HL-60 (cell line): ENCODE measurements around the gene CXorf49.
"Not testable (repeated sequence)": the region's sequence is repeated elsewhere in the genome, so short reads cannot be mapped to it uniquely, and the experiment has no call there.

Experiments
- POLR2AphosphoS5 ChIP-seq: IDR thresholded peaks from 2 replicates; pipeline ENCODE4 v1.6.1; 2012; ENCODE audit warnings: low read depth
- TF ChIP-seq, protein P1 (sequence below): IDR thresholded peaks from one replicate; pipeline ENCODE4 v1.5.1; 2011; ENCODE audit warnings: low read length, control low read depth, inconsistent platforms; ENCODE audit not compliant: insufficient read depth
- TF ChIP-seq, protein P2 (sequence below): IDR thresholded peaks from 2 replicates; pipeline ENCODE4 v1.6.1; 2012; ENCODE audit warnings: low read depth; ENCODE audit not compliant: insufficient replicate concordance

DNA sequence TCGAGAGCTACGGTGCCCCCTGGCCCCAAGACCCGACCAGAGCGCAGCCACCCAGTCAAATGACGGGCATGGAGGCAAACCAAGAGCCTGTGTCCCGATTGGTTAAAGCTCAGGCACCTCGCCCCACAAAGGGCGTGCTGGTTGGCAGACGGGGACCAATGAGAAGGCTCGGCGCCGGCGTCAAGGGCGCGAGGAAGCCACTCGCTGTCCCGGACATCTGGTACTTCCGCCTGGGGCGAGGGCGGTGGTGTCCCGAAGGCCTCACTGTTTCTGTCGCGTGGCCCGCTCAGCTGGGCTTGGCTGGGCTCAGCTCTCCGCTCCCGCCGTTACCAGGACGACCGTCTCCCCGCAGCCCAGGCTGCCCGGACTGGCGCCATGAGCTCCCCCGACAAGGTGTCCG, 45.0 kb upstream of the CXorf49 start, which contains the start of gene CXorf49B:
- TF ChIP-seq, protein P1, sequence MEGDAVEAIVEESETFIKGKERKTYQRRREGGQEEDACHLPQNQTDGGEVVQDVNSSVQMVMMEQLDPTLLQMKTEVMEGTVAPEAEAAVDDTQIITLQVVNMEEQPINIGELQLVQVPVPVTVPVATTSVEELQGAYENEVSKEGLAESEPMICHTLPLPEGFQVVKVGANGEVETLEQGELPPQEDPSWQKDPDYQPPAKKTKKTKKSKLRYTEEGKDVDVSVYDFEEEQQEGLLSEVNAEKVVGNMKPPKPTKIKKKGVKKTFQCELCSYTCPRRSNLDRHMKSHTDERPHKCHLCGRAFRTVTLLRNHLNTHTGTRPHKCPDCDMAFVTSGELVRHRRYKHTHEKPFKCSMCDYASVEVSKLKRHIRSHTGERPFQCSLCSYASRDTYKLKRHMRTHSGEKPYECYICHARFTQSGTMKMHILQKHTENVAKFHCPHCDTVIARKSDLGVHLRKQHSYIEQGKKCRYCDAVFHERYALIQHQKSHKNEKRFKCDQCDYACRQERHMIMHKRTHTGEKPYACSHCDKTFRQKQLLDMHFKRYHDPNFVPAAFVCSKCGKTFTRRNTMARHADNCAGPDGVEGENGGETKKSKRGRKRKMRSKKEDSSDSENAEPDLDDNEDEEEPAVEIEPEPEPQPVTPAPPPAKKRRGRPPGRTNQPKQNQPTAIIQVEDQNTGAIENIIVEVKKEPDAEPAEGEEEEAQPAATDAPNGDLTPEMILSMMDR, result not testable (repeated sequence)
- TF ChIP-seq, protein P2, sequence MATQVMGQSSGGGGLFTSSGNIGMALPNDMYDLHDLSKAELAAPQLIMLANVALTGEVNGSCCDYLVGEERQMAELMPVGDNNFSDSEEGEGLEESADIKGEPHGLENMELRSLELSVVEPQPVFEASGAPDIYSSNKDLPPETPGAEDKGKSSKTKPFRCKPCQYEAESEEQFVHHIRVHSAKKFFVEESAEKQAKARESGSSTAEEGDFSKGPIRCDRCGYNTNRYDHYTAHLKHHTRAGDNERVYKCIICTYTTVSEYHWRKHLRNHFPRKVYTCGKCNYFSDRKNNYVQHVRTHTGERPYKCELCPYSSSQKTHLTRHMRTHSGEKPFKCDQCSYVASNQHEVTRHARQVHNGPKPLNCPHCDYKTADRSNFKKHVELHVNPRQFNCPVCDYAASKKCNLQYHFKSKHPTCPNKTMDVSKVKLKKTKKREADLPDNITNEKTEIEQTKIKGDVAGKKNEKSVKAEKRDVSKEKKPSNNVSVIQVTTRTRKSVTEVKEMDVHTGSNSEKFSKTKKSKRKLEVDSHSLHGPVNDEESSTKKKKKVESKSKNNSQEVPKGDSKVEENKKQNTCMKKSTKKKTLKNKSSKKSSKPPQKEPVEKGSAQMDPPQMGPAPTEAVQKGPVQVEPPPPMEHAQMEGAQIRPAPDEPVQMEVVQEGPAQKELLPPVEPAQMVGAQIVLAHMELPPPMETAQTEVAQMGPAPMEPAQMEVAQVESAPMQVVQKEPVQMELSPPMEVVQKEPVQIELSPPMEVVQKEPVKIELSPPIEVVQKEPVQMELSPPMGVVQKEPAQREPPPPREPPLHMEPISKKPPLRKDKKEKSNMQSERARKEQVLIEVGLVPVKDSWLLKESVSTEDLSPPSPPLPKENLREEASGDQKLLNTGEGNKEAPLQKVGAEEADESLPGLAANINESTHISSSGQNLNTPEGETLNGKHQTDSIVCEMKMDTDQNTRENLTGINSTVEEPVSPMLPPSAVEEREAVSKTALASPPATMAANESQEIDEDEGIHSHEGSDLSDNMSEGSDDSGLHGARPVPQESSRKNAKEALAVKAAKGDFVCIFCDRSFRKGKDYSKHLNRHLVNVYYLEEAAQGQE, result not testable (repeated sequence)
- not testable (repeated sequence) for TF ChIP-seq POLR2AphosphoS5
